NCI-H2171 treated with DMSO at 0.1 percent for 48 hours (cell line): ENCODE measurements around the gene TPST2.

Source experiments
- DNase-seq: peaks from one replicate; lab custom pipeline; 2025; lab: John Stamatoyannopoulos, UW

Gene TPST2

GRCh38 chr22:26555478-26555877, 34.5 kb downstream of the TPST2 start:
- DNase-seq = no peak

- DNase-seq = no peak
Measured at GRCh38 chr22:26554956-26555355, 35.0 kb downstream of the TPST2 start.

GRCh38 chr22:26553056-26553752, 36.7 kb downstream of the TPST2 start:
- DNase-seq = peak; percentile 89

GRCh38 chr22:26552466-26552865, 37.5 kb downstream of the TPST2 start:
- DNase-seq = no peak

- no peak for DNase-seq
Measured at GRCh38 chr22:26551568-26551967, 38.4 kb downstream of the TPST2 start.

GRCh38 chr22:26550498-26551033, 39.4 kb downstream of the TPST2 start:
- no peak for DNase-seq

- DNase-seq = no peak
Measured at GRCh38 chr22:26549902-26550497, 39.9 kb downstream of the TPST2 start.

- peak; percentile 87 for DNase-seq
Measured at GRCh38 chr22:26548984-26549383, 40.9 kb downstream of the TPST2 start.

GRCh38 chr22:26548303-26548702, 41.6 kb downstream of the TPST2 start:
- no peak for DNase-seq

GRCh38 chr22:26547837-26548236, 42.1 kb downstream of the TPST2 start:
- DNase-seq = no peak

GRCh38 chr22:26547426-26547825, 42.5 kb downstream of the TPST2 start:
- DNase-seq = no peak

- DNase-seq = no peak
Measured at GRCh38 chr22:26546282-26546681, 43.6 kb downstream of the TPST2 start.

- DNase-seq = no peak
Measured at GRCh38 chr22:26545827-26546226, 44.1 kb downstream of the TPST2 start.

- DNase-seq = no peak
Measured at GRCh38 chr22:26545385-26545784, 44.5 kb downstream of the TPST2 start.

GRCh38 chr22:26544489-26544888, 45.4 kb downstream of the TPST2 start:
- no peak for DNase-seq

GRCh38 chr22:26542831-26543230, 47.1 kb downstream of the TPST2 start:
- no peak for DNase-seq

- DNase-seq = no peak
Measured at GRCh38 chr22:26541167-26541819, 48.6 kb downstream of the TPST2 start.

- DNase-seq = no peak
Measured at GRCh38 chr22:26540119-26540518, 49.8 kb downstream of the TPST2 start.

- DNase-seq = no peak
Measured at GRCh38 chr22:26536762-26537134, 53.2 kb downstream of the TPST2 start.

GRCh38 chr22:26536056-26536761, 53.7 kb downstream of the TPST2 start:
- no peak for DNase-seq

GRCh38 chr22:26535603-26535908, 54.4 kb downstream of the TPST2 start:
- no peak for DNase-seq

GRCh38 chr22:26534874-26535602, 54.9 kb downstream of the TPST2 start:
- no peak for DNase-seq
